Adipocyte (in vitro differentiated cells): ENCODE data around the gene AP1AR.

Experiments used
- DNase-seq: peaks from one replicate; pipeline ENCODE4 v3.0.0-alpha.2; 2015; ENCODE audit warnings: low read depth
- H3K27me3 ChIP-seq: replicated peaks from 2 replicates; pipeline ENCODE4 v1.7.0; 2013; ENCODE audit warnings: mild to moderate bottlenecking, low read length, moderate library complexity; ENCODE audit not compliant: control insufficient read depth, insufficient read depth
- H3K36me3 ChIP-seq: 2 replicates; pipeline ENCODE4 v1.7.0; 2013; ENCODE audit warnings: low read length, mild to moderate bottlenecking, moderate library complexity; ENCODE audit not compliant: control insufficient read depth, insufficient read depth, severe bottlenecking
- H3K4me1 ChIP-seq: 2 replicates; pipeline ENCODE4 v1.7.0; 2013; ENCODE audit warnings: mild to moderate bottlenecking, low read length, moderate library complexity; ENCODE audit not compliant: control insufficient read depth, insufficient read depth
- H3K4me3 ChIP-seq: 2 replicates; pipeline ENCODE4 v1.7.0; 2013; ENCODE audit warnings: mild to moderate bottlenecking, low read length, moderate library complexity
- H3K9ac ChIP-seq: 2 replicates; pipeline ENCODE4 v1.7.0; 2013; ENCODE audit warnings: mild to moderate bottlenecking, low read length, moderate library complexity
- H3K9me3 ChIP-seq: 2 replicates; pipeline ENCODE4 v1.7.0; 2013; ENCODE audit warnings: mild to moderate bottlenecking, low read length, moderate library complexity; ENCODE audit not compliant: control insufficient read depth

AP1AR gene

GRCh38 chr4:112225157-112225556 lies 6.4 kb upstream of the AP1AR start:
- H3K4me3 ChIP-seq: no peak overlapping the region
- H3K9me3 ChIP-seq: no peaks in the 10 kb centered on the region
- DNase-seq: no peak
- peaks cover 4% of the 10 kb centered on the region for H3K4me1 ChIP-seq
- H3K36me3 ChIP-seq: no peaks in the 10 kb centered on the region
- H3K27me3 ChIP-seq: no peaks in the 10 kb centered on the region
- H3K9ac ChIP-seq: no peak overlapping the region

GRCh38 chr4:112230879-112231778 lies 458 bp upstream of the AP1AR start:
- Histone ChIP-seq H3K4me3 (peak overlapping the region; percentile 97), H3K9me3 (no peaks in the 10 kb centered on the region)

DNA sequence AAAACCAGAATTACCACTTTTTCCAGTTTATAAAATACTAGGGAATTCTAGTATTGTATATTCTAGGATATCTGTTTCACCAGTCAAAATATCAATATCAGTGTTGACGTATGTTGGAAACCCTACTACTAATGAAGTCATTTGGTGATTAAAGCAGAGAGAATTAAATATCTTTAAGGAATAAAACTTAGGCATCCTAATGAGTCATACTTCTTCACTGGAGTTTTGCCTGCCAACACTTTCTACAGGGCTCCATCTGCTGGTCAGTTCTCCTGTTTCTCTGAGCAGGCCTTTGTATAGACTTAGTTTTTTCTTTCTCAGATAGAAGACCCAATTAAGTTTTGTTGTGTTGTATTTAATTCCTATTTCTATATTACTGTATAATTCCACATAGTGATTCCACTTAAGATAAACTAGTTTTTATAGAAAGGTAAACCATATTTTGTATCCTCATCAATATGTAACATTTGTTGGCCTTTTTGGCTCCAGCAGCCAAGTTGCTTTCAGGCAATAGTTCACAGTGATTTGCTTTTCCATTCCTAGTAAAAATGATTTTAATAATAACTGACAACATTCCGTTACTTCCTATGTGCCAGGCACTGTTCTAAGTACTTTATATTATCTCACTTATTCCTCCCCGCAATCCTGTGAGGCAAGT lies 3.5 kb downstream of the AP1AR start:
- peak; percentile 94 for DNase-seq
- no peaks in the 10 kb centered on the region for H3K36me3 ChIP-seq

More at GRCh38 chr4:112230879-112231778, 458 bp upstream of the AP1AR start:
- H3K27me3 ChIP-seq: no peaks in the 10 kb centered on the region
- H3K4me1 ChIP-seq: peaks cover 34% of the 10 kb centered on the region
- peak; percentile 99 for DNase-seq
- no peaks in the 10 kb centered on the region for H3K36me3 ChIP-seq
- peak overlapping the region; percentile 91 for H3K9ac ChIP-seq

DNA sequence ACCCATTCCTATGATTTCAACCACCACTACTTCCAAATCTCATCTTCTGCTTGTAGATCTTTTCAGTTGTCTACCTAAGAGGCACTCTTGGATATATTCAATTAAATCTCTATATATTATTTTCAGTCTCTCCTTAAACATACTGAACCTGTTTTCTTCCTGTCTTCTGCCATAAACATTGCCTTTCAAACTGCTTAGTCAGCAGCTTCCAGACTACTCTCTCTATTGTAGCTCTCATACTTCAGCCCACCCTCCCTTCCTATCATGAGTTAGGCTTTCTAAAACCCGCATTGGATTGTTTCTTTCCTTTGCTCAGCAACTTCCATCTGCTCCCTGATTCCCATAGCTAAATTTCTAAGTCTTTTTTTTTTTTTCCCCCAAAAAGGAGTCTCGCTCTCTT lies 4.5 kb downstream of the AP1AR start:
- H3K4me1 ChIP-seq: peaks cover 25% of the 10 kb centered on the region
- DNase-seq: no peak
- H3K9ac ChIP-seq: no peak overlapping the region
- no peak overlapping the region for H3K4me3 ChIP-seq
- no peaks in the 10 kb centered on the region for H3K36me3 ChIP-seq
- no peaks in the 10 kb centered on the region for H3K27me3 ChIP-seq
- no peaks in the 10 kb centered on the region for H3K9me3 ChIP-seq

More for the DNA sequence above, 3.5 kb downstream of the AP1AR start:
- H3K9me3 ChIP-seq: no peaks in the 10 kb centered on the region
- no peak overlapping the region for H3K4me3 ChIP-seq
- no peaks in the 10 kb centered on the region for H3K27me3 ChIP-seq
- peak overlapping the region; percentile 29 for H3K9ac ChIP-seq
- H3K4me1 ChIP-seq: peaks cover 31% of the 10 kb centered on the region

DNA sequence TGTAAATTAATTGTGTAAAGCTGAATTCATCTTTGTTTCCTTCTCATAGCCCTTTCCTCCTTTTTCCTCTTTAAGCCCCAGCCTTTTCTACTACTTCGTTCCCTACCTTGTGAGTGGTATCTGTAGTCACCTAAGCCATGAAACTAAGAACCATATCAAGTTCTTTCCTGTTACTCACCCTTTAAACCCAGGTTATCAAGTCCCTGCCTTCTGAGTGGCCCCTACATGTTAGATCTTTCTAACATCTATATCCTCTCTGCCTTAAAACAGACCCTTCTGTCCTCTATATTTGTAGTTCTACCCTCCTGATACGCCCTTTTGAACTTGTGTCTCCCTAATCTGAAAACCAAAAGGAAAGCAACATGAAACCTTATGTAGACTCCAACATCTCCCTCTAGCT lies 7.2 kb downstream of the AP1AR start:
- Histone ChIP-seq H3K9me3 (no peaks in the 10 kb centered on the region), H3K9ac (no peak overlapping the region), H3K36me3 (no peaks in the 10 kb centered on the region), H3K4me1 (peaks cover 13% of the 10 kb centered on the region), H3K4me3 (no peak overlapping the region), H3K27me3 (no peaks in the 10 kb centered on the region)
- DNase-seq: no peak

DNA sequence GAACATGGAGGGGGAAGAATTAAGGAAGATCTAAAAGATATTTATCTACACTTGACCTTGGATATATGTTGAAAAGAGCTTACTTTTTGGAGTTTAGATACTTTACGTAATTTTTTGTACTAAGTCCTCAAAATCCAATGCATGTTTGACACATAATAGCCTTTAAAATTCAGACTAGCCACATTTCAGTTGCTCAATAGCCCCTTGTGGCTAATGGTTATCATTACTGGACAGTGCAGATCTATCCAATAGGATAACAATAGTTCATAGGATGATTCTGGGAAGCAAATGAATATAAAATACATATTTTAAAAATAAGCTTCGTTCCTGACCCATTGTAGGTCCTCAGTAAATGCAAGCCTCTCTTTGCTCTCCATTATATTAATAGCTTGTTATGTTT lies 13.8 kb downstream of the AP1AR start:
- no peak for DNase-seq
- H3K4me1 ChIP-seq: no peaks in the 10 kb centered on the region

DNA sequence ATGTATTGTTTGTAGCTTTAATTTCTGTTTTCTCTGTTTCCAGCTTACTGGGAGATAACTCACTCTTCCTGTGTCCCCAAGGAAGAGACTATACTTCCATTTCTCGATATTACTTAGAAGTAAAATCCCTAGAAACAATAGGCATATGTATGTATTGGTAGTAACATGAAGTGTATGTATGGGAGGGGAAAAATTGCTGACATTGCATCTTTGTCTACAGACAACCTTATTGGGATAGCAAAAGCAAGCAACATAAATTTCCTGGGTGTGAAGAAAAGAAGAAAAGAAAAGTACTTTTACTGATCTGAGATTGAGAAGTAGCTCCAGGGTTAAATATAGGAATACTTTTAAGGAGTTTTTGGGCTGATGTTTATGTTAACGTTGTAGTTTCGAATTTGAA lies 15.4 kb downstream of the AP1AR start:
- no peaks in the 10 kb centered on the region for H3K27me3 ChIP-seq
- peaks cover 15% of the 10 kb centered on the region for H3K4me1 ChIP-seq
- H3K36me3 ChIP-seq: no peaks in the 10 kb centered on the region
- no peak overlapping the region for H3K9ac ChIP-seq
- no peak for DNase-seq
- H3K4me3 ChIP-seq: no peak overlapping the region
- H3K9me3 ChIP-seq: no peaks in the 10 kb centered on the region

More for the DNA sequence above, 13.8 kb downstream of the AP1AR start:
- H3K4me3 ChIP-seq: no peak overlapping the region
- H3K36me3 ChIP-seq: no peaks in the 10 kb centered on the region
- H3K9ac ChIP-seq: no peak overlapping the region
- no peaks in the 10 kb centered on the region for H3K27me3 ChIP-seq
- no peaks in the 10 kb centered on the region for H3K9me3 ChIP-seq

GRCh38 chr4:112251019-112251643 lies 19.5 kb downstream of the AP1AR start:
- DNase-seq: no peak
- Histone ChIP-seq H3K9me3 (no peaks in the 10 kb centered on the region), H3K27me3 (no peaks in the 10 kb centered on the region), H3K4me1 (peaks cover 18% of the 10 kb centered on the region), H3K36me3 (peaks cover 6% of the 10 kb centered on the region), H3K9ac (no peak overlapping the region), H3K4me3 (peak overlapping the region; percentile 29)

- Histone ChIP-seq H3K27me3 (no peaks in the 10 kb centered on the region), H3K9ac (no peak overlapping the region), H3K4me1 (peaks cover 18% of the 10 kb centered on the region)
Observed at GRCh38 chr4:112252234-112252633, 20.6 kb downstream of the AP1AR start.

GRCh38 chr4:112253382-112254000 lies 21.9 kb downstream of the AP1AR start:
- Histone ChIP-seq H3K27me3 (no peaks in the 10 kb centered on the region), H3K4me1 (peaks cover 18% of the 10 kb centered on the region), H3K4me3 (no peak overlapping the region), H3K9ac (no peak overlapping the region), H3K9me3 (no peaks in the 10 kb centered on the region), H3K36me3 (peaks cover 6% of the 10 kb centered on the region)
- no peak for DNase-seq

More at GRCh38 chr4:112252234-112252633, 20.6 kb downstream of the AP1AR start:
- no peaks in the 10 kb centered on the region for H3K9me3 ChIP-seq
- DNase-seq: no peak
- peaks cover 6% of the 10 kb centered on the region for H3K36me3 ChIP-seq
- H3K4me3 ChIP-seq: no peak overlapping the region

GRCh38 chr4:112257098-112257497 lies 25.5 kb downstream of the AP1AR start:
- no peak for DNase-seq
- Histone ChIP-seq H3K4me3 (no peak overlapping the region), H3K9ac (no peak overlapping the region), H3K9me3 (no peaks in the 10 kb centered on the region), H3K4me1 (peaks cover 2% of the 10 kb centered on the region), H3K27me3 (no peaks in the 10 kb centered on the region), H3K36me3 (peaks cover 26% of the 10 kb centered on the region)
